Adrenal gland (tissue), 5 donors: Measurements from ENCODE around the gene GPLD1.

Experiments used
- CTCF ChIP-seq, 6 experiments: fragments of 450-650 bp in 4 of 6; fragments of 200-600 bp in 2 of 6; sonication (generic) in 1 of 6; IDR thresholded peaks; 1 replicate in 5 of 6; 2 replicates in 1 of 6; pipeline versions ENCODE4 v1.5.1 to v1.8.0; 2016 to 2021; ENCODE audit warnings: antibody characterized with exemption in 6 of 6, mild to moderate bottlenecking in 2 of 6, moderate library complexity in 1 of 6
- POLR2A ChIP-seq, 2 donors: fragments of 450-650 bp; IDR thresholded peaks; one replicate each; pipeline ENCODE4 v1.6.1; 2017; ENCODE audit warnings: antibody characterized with exemption in 2 of 2, mild to moderate bottlenecking in 2 of 2, moderate library complexity in 1 of 2
- donor health status: DM: no; HTN: no; CAD: no.

GRCh38 chr6:24537082-24537699 lies 47.8 kb upstream of the GPLD1 start:
- no peak for TF ChIP-seq CTCF (IDR thresholded peaks at IDR 0.05)
- no peak for TF ChIP-seq POLR2A (IDR thresholded peaks at IDR 0.05)
